ENCODE data around the gene PRUNE1.

The PRUNE1 gene

GRCh38 chr1:150976879-150977694, 31.2 kb upstream of the PRUNE1 start:
- peak; percentile 87 for DNase-seq (ENCODE audit: low read depth)

- DNase-seq (ENCODE audit: low read depth) = peak; percentile 69
Measured at GRCh38 chr1:150979092-150980056, 28.9 kb upstream of the PRUNE1 start.

DNA sequence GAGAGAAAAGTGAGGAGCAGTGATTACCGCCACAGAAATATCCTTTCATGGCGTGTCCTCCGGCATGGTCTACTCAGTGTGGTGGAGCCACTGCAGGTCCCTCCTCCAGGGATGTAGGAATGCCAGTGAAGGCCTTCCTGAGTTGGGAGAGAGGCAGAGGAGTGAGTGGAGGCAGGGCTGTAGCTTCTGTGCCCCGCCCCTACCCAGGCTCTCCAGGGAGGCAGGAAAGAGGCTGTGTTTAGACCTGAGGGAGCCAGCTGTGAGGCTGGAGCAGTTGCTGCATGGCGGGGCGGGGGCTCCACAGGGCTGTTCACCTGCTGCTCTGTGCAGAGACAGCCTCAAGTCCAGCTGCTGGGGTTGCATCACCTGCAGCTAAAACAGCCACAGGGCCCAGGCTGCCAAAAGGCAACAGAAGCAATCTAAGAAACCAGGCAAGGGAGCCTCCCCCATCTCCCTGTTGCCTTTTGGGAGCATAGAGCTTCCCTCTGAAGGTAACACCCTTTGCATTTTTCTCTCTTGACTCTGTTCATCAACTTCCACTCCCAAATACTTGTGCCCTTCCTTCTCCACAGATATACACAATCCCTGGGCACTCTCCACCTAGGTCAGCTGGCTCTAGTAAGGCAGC, 27.0 kb upstream of the PRUNE1 start:
- no peak for DNase-seq (ENCODE audit: low read depth)

DNA sequence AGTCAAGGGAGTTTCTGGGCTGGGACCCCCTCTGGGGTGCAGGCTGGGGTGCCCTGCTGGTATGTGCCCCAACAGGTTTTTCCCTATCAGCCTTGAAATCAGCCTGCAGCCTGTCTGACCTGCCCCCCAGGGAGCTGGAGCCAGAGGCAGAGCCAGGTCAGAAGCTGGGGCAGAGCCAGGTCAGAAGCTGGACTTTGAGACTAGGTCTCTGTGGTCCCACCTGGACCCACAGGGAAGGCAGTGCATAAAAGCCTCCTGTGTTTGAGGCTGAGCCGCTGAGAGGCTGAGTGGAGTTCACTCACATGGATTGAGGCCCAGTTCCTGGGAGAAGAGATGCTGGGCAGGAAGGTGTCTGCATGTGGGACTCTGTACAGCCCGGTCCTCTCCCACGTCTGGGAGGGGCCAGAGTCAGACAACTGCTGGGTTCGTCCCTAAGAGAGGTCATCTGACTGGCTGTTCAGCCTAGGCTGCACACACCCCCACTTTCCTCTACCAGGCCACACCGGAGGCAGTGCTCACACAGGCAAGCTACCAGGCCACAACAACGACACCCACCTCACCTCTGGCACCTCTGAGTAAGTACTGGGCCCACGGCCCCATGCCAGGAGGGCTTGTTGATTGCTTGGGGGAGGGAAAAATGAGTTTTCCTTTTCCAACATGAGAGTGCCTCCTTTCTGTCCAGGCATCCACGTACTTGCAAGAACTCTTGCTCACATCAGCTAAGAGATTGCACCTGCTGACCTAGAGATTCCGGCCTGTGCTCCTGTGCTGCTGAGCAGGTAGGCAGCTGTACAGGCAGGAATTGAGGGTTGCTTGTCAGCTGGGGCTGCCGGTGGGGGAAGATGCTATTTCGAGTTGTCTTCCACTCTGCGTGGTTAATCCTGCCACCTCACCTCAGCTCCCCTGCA, 26.2 kb upstream of the PRUNE1 start, which contains the start of gene ANXA9:
TSS of gene ANXA9 (plus strand) at position 488 of the 908 bp plus-strand sequence. CDS start 814 bp downstream, outside the sequence.
- DNase-seq (ENCODE audit: low read depth) = no peak

DNA sequence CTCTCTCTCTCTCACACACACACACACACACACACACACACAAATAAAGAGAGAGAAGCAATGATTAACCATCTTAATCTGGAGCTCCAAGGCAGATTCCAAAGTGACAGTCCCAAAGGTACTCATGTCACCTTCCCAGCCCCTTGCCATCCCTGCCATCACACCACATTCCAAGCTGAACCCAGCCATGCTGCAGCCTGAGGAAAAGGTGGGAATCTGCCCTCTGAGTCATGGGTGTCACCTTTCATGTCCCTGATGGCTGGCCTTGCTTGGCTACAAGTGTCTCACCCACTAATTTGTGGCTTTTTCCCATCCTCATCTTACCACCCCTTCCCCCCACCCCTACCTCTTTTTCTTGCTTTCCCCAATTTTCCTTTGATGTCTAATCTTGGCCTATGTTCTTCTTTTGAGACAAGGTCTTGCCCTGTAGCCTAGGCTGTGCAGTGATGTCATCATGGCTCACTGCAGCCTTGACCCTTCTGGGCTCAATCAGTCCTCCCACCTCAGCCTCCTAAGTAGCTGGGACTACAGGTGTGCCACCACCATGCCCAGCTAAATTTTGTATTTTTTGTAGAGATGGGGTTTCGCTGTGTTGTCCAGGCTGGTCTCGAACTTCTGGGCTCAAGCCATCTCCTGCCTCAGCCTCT, 22.9 kb upstream of the PRUNE1 start:
- DNase-seq (ENCODE audit: low read depth) = no peak

- DNase-seq (ENCODE audit: low read depth) = no peak
Measured at GRCh38 chr1:150987924-150988323, 20.3 kb upstream of the PRUNE1 start.

DNA sequence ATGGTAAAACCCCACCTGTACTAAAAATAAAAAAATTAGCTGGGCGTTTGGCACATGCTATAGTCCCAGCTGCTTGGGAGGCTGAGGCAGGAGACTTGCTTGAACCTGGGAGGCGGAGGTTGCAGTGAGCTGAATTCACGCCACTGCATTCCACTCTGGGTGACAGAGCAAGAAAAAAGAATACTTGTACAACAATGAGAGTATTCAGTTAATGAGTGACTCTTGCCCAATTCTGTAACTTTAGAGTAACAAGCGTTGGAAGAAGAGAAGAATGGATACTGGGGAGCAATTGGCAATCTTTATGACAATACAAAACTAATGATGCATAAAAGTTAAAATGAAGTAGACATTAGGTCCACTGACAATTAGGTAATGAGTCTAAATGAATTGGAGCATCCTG, 15.6 kb upstream of the PRUNE1 start:
- DNase-seq (ENCODE audit: low read depth) = no peak

DNA sequence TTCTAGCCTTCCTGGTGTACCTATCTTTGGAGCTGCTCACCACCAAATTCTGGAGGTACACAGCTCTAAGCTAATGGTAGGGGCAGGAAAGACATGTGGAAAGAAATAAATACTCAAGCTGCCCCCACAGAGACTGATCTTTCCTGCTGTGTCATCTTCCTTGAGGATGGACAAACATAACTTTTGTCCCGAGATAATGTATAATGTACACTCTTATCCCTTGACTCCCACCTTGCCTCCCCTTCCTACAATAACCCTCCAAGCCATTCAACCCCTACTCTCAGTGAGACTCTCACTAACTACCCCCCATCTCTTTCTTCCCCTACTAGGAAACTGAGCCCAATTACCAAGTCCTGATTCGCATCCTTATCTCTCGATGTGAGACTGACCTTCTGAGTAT, 14.0 kb upstream of the PRUNE1 start:
- DNase-seq (ENCODE audit: low read depth) = no peak

DNA sequence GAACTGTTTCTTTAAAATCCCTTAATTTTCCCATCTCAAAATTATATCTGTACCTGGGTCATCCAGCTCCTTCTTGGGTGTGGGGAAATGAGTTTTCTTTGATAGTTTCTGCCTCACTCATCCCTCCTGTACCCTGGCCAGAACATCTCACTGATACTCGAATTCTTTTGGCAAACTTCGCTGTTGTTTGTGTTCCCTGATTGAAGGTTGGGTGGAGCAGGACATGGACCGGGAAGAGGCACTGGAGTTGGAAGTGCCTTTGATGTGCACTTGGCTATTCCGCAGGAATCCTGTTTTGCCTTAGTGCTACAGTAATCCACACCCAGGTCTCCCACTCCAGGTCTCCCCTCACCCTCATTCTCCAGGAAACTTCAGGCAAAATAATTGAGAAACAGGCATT, 12.8 kb upstream of the PRUNE1 start:
- no peak for DNase-seq (ENCODE audit: low read depth)

- no peak for DNase-seq (ENCODE audit: low read depth)
Measured at GRCh38 chr1:150995896-150996295, 12.4 kb upstream of the PRUNE1 start.

DNA sequence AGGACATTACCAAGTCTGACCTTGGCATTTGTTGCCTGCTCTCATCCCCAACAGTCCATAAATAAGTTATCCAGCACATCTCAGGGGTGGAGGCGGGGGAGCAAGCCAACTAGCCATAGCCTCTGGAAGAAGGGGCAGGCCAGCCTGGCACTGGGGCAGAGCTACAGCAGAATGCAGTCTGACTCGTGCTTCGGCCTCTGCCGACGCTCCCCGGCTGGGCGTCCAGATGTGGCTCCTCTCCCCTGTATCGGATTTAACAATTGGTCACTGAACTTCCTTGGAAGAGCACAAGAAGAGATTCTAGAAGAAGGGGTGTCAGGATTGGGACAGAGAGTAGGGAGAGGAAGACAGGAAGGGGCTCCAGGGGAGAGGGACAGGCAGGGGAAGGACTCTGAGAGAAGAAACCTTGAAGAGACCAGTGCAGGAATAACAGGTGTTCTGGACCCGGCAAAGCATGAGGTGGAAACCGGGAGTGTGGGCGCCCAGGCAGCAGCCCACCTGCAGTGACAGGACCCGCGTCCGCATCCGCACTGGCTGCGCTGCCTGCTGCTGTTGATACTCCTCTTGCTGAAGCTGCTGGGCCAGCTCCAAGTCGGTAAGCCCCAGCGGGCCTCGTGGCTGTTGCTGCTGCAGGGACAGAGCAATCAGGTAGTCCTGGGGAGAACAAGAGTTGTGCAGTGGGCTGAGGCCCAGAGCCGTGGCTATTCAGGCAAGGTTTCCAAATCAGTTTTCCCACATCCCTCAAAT, 10.9 kb upstream of the PRUNE1 start:
- DNase-seq (ENCODE audit: low read depth) = no peak

DNA sequence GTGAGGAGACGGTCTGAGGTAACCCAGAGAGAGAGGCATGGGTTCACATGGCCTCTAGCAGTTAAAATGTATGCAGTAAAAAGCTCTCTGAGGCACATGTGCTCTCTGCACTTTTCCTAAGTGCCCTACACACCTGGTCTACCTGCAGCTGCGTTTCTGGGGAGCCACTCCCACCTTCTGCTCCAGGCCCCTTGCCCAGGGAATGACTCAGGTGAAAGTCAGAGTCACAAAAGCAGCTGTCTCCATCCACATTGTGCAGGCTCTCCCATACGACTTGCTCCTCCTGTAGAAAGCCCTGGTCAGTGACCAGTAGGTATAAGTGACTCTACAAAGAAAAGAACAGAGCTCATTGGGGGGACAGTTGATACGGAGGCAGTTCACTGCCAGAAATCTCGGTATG, 10.3 kb upstream of the PRUNE1 start:
- no peak for DNase-seq (ENCODE audit: low read depth)

DNA sequence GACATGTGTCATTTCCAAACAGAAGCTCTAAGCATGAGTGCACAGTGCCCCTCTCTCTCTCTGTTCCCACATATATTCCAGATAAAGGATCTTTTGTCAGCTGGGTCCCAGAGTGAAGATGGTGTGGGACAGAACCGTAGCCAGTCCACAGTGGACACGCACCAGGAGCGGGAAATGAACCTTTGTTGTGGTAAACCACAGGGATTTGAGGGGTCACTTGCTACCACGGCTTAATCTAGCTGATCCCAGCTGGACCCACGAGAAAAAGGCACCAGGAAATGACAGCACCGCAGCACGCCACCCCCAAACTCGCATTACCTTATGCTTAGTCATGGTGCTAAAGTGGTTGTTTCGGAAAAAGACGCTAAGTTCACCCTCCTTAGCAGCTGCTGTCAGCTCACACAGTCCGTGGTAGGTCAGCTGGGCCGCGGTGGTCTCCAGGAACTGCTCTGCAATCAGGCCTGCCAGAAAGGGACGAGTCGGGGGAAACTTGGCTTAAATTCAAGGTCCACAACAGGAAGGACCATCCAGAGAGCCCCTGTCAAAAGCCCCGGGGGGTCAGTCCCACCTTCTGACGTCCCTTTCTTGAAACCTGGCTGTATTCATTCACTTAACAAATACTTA, 9.1 kb upstream of the PRUNE1 start:
- DNase-seq (ENCODE audit: low read depth) = no peak

DNA sequence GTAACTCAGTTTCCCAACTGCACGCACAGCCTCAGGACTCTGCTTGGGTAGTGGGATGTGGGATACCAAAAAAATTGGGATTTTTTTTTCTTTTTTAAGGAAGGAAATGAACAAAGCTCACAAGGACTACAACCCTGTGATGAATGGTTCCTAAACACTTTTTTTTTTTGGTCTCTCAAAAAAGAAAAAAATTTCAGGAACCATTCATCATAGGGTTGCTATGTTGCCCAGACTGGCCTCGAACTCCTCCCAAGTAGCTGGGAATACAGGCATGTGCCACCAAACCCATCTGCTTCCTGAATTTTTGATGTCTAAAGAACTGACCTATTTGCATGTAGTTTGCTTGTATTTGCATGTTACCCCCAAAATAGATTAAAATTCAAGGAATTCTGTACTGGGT, 8.3 kb upstream of the PRUNE1 start:
- no peak for DNase-seq (ENCODE audit: low read depth)

- no peak for DNase-seq (ENCODE audit: low read depth)
Measured at GRCh38 chr1:151000408-151000807, 7.8 kb upstream of the PRUNE1 start.

GRCh38 chr1:151001602-151002001, 6.6 kb upstream of the PRUNE1 start:
- DNase-seq (ENCODE audit: low read depth) = no peak

DNA sequence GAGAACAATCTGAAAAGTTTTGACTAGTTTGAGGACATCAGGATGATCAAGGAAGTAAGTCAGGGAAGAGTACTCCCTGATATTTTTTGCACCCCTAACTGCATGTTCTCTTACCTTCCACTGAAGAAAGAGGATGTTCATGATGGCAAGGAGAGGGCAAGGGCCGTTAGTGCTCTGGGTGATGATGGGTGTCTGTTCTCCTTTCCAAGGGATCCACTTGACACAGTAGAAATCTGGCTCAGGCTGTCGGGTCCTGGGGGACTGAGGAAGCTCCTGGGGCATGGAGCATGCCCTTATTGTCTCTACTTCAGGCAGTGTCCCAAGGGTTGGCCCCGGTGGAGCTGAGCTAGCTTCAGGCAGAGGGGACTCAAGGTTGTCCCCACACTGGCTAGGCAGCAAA, 6.2 kb upstream of the PRUNE1 start:
- no peak for DNase-seq (ENCODE audit: low read depth)

GRCh38 chr1:151002611-151003010, 5.6 kb upstream of the PRUNE1 start:
- DNase-seq (ENCODE audit: low read depth) = no peak

DNA sequence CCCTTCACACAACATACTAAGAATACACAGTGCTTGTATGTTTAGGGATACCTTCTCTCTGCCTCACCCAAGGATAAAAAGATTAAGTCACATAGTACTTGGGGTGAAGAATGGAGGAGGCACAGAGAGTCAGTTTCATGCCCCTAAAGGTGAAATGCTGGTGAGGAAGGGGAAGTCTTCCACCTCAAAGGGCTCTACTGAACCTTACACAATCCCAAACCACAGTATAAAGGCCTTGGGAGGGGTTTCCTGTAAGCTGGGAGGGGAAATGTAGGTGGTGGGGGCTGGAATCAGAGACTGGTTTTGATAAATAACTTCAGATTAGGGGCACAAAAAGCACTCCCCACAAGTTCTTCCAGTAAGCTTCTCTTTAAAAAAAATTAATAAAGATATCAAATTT, 5.1 kb upstream of the PRUNE1 start:
- no peak for DNase-seq (ENCODE audit: low read depth)

All from HS-27A (cell line).